Kidney (tissue), 14 donors: ENCODE results near the gene RPE. TPM values are rescaled to one million over a fixed set of nuclear protein-coding genes. Genes with fewer than 3 reads are reported as not detected.

ENCODE experiments used
- DNase-seq, 5 donors: peaks; one replicate each; pipeline ENCODE4 v3.0.0-alpha.2; 2013 to 2020
- FAIRE-seq: peaks from 2 replicates; lab custom pipeline; 2012; peaks lifted over from hg19 to GRCh38; lab: Jason Lieb, UNC
- H3K27ac ChIP-seq, 2 donors: one replicate each; pipeline ENCODE4 v1.7.0; 2013; ENCODE audit warnings: low read depth in 2 of 2, low read length in 2 of 2, inconsistent platforms in 1 of 2
- H3K27me3 ChIP-seq: one replicate; pipeline ENCODE4 v1.7.1; 2013; ENCODE audit warnings: low read length, inconsistent platforms; ENCODE audit not compliant: control insufficient read depth, insufficient read depth
- H3K36me3 ChIP-seq, 3 donors: one replicate each; pipeline versions ENCODE4 v1.7.0 to v1.7.1; 2013; ENCODE audit warnings: low read length in 3 of 3, control low read depth in 1 of 3, inconsistent platforms in 1 of 3; ENCODE audit not compliant: insufficient read depth in 3 of 3, control insufficient read depth in 2 of 3
- H3K4me1 ChIP-seq, 3 donors: one replicate each; pipeline versions ENCODE4 v1.7.0 to v1.7.1; 2013; ENCODE audit warnings: low read length in 3 of 3, inconsistent platforms in 1 of 3, low read depth in 1 of 3; ENCODE audit not compliant: control insufficient read depth in 2 of 3, insufficient read depth in 2 of 3
- H3K4me3 ChIP-seq, 3 donors: one replicate each; pipeline versions ENCODE4 v1.7.0 to v1.8.1; 2013; ENCODE audit warnings: low read length in 3 of 3, control low read depth in 1 of 3, inconsistent platforms in 1 of 3
- H3K9ac ChIP-seq, 3 donors: one replicate each; pipeline versions ENCODE4 v1.7.0 to v1.7.1; 2013; ENCODE audit warnings: low read length in 3 of 3, control low read depth in 1 of 3, inconsistent platforms in 1 of 3
- H3K9me3 ChIP-seq, 3 donors: one replicate each; pipeline versions ENCODE4 v1.7.0 to v1.7.1; 2013; ENCODE audit warnings: low read length in 3 of 3, control low read depth in 1 of 3, inconsistent platforms in 1 of 3; ENCODE audit not compliant: control insufficient read depth in 2 of 3, insufficient read depth in 1 of 3
- CTCF ChIP-seq: IDR thresholded peaks from 3 replicates; pipeline ENCODE4 v1.5.1; 2012; ENCODE audit warnings: mild to moderate bottlenecking, moderate library complexity, borderline replicate concordance; ENCODE audit not compliant: insufficient read depth; ENCODE audit errors: extremely low read depth
- intact Hi-C: fragments of 100-400 bp; cut with DNase I; formaldehyde crosslinking; loops from one replicate; pipeline ENCODE4 v1.11.1; 2022
- polyA plus RNA-seq: library from polyadenylated mRNA; stranded (reverse); fragments of 350-450 nt; fragmentation: Illumina TruSeq; extraction: RNeasy Lipid Tissue Mini Kit (QIAGEN cat#74804); gene quantifications from one replicate; pipeline ENCODE4 v1.2.3, GENCODE V29; 2014; ENCODE audit warnings: low read depth, low replicate concordance; ENCODE audit not compliant: insufficient read depth
- total RNA-seq: library from RNA; stranded (reverse); fragmentation: NEBNext Ultra II Directional; extraction: Animal tissue kit (Norgen Biotek cat#: 25700); gene quantifications from one replicate; pipeline ENCODE4 v1.2.1, GENCODE V29; 2021
- donor health status: control.
- donor health status: control.
- donor health status: control.
- donor health status: control.
- donor health status: control.
- donor health status: DM: yes; HTN: yes; CAD: no.
- donor health status: Normal renal cell carcinoma (clear cell type).

The RPE gene
- total and polyA plus RNA-seq, 2 donors from 2014 or later = 33.3 to 56.7 TPM

- no peak for TF ChIP-seq CTCF
- H3K4me1 ChIP-seq = no peaks in the 10 kb centered on the region
- no peaks in the 10 kb centered on the region for H3K36me3 ChIP-seq
- H3K4me3 ChIP-seq = no peak overlapping the region
- H3K27me3 ChIP-seq = no peaks in the 10 kb centered on the region
- DNase-seq (no peak), FAIRE-seq (no peak)
- H3K9me3 ChIP-seq = no peaks in the 10 kb centered on the region
- no peak overlapping the region for H3K27ac ChIP-seq
- intact Hi-C loops = no loop called here
- H3K9ac ChIP-seq = no peak overlapping the region
Observed at GRCh38 chr2:209986415-209986814, 16.0 kb upstream of the RPE start.

- intact Hi-C loops = no loop called here
- no peaks in the 10 kb centered on the region for H3K27me3 ChIP-seq
- no peaks in the 10 kb centered on the region for H3K4me1 ChIP-seq
- no peak overlapping the region for H3K4me3 ChIP-seq
- no peak overlapping the region for H3K9ac ChIP-seq
- no peak for TF ChIP-seq CTCF
- H3K36me3 ChIP-seq = no peaks in the 10 kb centered on the region
- no peak overlapping the region for H3K27ac ChIP-seq
- DNase-seq = no peak
- no peak for FAIRE-seq
- no peaks in the 10 kb centered on the region for H3K9me3 ChIP-seq
Observed at GRCh38 chr2:209988010-209988409, 14.4 kb upstream of the RPE start.

GRCh38 chr2:209990838-209991237 lies 11.6 kb upstream of the RPE start:
- DNase-seq = no peak
- H3K4me1 ChIP-seq = no peaks in the 10 kb centered on the region
- H3K9me3 ChIP-seq = no peaks in the 10 kb centered on the region
- H3K36me3 ChIP-seq = no peaks in the 10 kb centered on the region
- intact Hi-C loops = no loop called here
- no peak overlapping the region for H3K27ac ChIP-seq
- no peak for FAIRE-seq
- H3K27me3 ChIP-seq = no peaks in the 10 kb centered on the region
- no peak overlapping the region for H3K9ac ChIP-seq
- TF ChIP-seq CTCF = no peak
- H3K4me3 ChIP-seq = no peak overlapping the region

GRCh38 chr2:209993968-209994367 lies 8.5 kb upstream of the RPE start:
- DNase-seq = no peak

More at GRCh38 chr2:209993968-209994367, 8.5 kb upstream of the RPE start:
- Histone ChIP-seq H3K4me1 (no peaks in the 10 kb centered on the region), H3K27me3 (no peaks in the 10 kb centered on the region), H3K36me3 (no peaks in the 10 kb centered on the region), H3K9ac (no peak overlapping the region), H3K9me3 (no peaks in the 10 kb centered on the region), H3K4me3 (no peak overlapping the region), H3K27ac (no peak overlapping the region)
- intact Hi-C loops = no loop called here
- TF ChIP-seq CTCF = no peak
- FAIRE-seq = no peak
